Breast epithelium (tissue), 4 donors: ENCODE results near the gene WDR70. TPM values are rescaled to one million over a fixed set of nuclear protein-coding genes. Genes with fewer than 3 reads are reported as not detected.
A peak's percentile ranks its signal among the peaks of the same experiment; 100 is the strongest.

Experiments used
- DNase-seq, 2 donors: peaks; one replicate each; pipeline ENCODE4 v3.0.0-alpha.2; 2019; ENCODE audit warnings: low spot score in 2 of 2
- H3K27ac ChIP-seq, 2 donors: fragments of 200-600 bp; sonication (generic) in 1 of 2; one replicate each; pipeline ENCODE4 v1.5.1; 2016 to 2019; ENCODE audit warnings: mild to moderate bottlenecking in 1 of 2
- H3K27me3 ChIP-seq, 2 donors: fragments of 200-600 bp; sonication (generic) in 1 of 2; one replicate each; pipeline versions ENCODE4 v1.5.1 to v1.6.0; 2017 to 2019; ENCODE audit warnings: control low read depth in 1 of 2, mild to moderate bottlenecking in 1 of 2
- H3K36me3 ChIP-seq: fragments of 200-600 bp; one replicate; pipeline ENCODE4 v1.5.1; 2019
- H3K4me1 ChIP-seq, 2 donors: fragments of 200-600 bp; sonication (generic); one replicate each; pipeline ENCODE4 v1.5.1; 2016 to 2019; ENCODE audit warnings: control low read depth in 1 of 2
- H3K4me3 ChIP-seq, 3 donors: fragments of 200-600 bp; sonication (generic); 1 replicate in 2 of 3; 2 replicates in 1 of 3; pipeline ENCODE4 v1.5.1; 2016 to 2019; ENCODE audit warnings: mild to moderate bottlenecking in 3 of 3, moderate library complexity in 2 of 3
- H3K9me3 ChIP-seq, 2 donors: fragments of 200-600 bp; sonication (generic) in 1 of 2; one replicate each; pipeline ENCODE4 v1.5.1; 2016 to 2019; ENCODE audit warnings: control low read depth in 1 of 2
- POLR2A ChIP-seq: fragments of 450-650 bp; IDR thresholded peaks from one replicate; pipeline ENCODE4 v1.6.1; 2016; ENCODE audit warnings: antibody characterized with exemption, mild to moderate bottlenecking, moderate library complexity
- POLR2AphosphoS5 ChIP-seq, 3 donors: sonication (generic); formaldehyde crosslinking; IDR thresholded peaks; one replicate each; pipeline ENCODE4 v1.6.1; 2017; ENCODE audit warnings: antibody characterized with exemption in 3 of 3
- intact Hi-C: fragments of 100-400 bp; cut with DNase I; formaldehyde crosslinking; loops from one replicate; pipeline ENCODE4 v1.15.1; 2023; ENCODE audit warnings: low total_unique reads
- total RNA-seq, 3 donors: library from RNA; depleted of rRNA; stranded (reverse); fragments of >200 nt; gene quantifications; one replicate each; pipeline ENCODE4 v1.1.0, GENCODE V29; 2016
- TF ChIP-seq, protein P1 (sequence below), 3 donors: fragments of 450-650 bp; IDR thresholded peaks; one replicate each; pipeline ENCODE4 v1.5.1; 2016 to 2017; ENCODE audit warnings: antibody characterized with exemption in 3 of 3, mild to moderate bottlenecking in 3 of 3, moderate library complexity in 3 of 3

Gene WDR70
- total RNA-seq, 3 donors from 2014 or later = 29.6 to 40.2 (median 37.0) TPM

GRCh38 chr5:37598733-37599132 lies 219.6 kb downstream of the WDR70 start:
- no peak overlapping the region for H3K27ac ChIP-seq

GRCh38 chr5:37601163-37601562 lies 222.0 kb downstream of the WDR70 start:
- no peak for DNase-seq
- intact Hi-C loops = no loop called here
- TF ChIP-seq, protein P1, sequence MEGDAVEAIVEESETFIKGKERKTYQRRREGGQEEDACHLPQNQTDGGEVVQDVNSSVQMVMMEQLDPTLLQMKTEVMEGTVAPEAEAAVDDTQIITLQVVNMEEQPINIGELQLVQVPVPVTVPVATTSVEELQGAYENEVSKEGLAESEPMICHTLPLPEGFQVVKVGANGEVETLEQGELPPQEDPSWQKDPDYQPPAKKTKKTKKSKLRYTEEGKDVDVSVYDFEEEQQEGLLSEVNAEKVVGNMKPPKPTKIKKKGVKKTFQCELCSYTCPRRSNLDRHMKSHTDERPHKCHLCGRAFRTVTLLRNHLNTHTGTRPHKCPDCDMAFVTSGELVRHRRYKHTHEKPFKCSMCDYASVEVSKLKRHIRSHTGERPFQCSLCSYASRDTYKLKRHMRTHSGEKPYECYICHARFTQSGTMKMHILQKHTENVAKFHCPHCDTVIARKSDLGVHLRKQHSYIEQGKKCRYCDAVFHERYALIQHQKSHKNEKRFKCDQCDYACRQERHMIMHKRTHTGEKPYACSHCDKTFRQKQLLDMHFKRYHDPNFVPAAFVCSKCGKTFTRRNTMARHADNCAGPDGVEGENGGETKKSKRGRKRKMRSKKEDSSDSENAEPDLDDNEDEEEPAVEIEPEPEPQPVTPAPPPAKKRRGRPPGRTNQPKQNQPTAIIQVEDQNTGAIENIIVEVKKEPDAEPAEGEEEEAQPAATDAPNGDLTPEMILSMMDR (IDR thresholded peaks at IDR 0.05) = no peak
- TF ChIP-seq POLR2AphosphoS5 (IDR thresholded peaks at IDR 0.05) = no peak
- H3K4me1 ChIP-seq = no peaks in the 10 kb centered on the region
- H3K27ac ChIP-seq = no peak overlapping the region
- no peaks in the 10 kb centered on the region for H3K27me3 ChIP-seq
- H3K9me3 ChIP-seq = no peaks in the 10 kb centered on the region
- no peaks in the 10 kb centered on the region for H3K36me3 ChIP-seq
- no peak overlapping the region for H3K4me3 ChIP-seq

More at GRCh38 chr5:37598733-37599132, 219.6 kb downstream of the WDR70 start:
- TF ChIP-seq, protein P1 (IDR thresholded peaks at IDR 0.05) = no peak
- TF ChIP-seq POLR2AphosphoS5 (IDR thresholded peaks at IDR 0.05) (no peak), POLR2A (no peak)
- H3K36me3 ChIP-seq = no peaks in the 10 kb centered on the region
- H3K4me3 ChIP-seq = no peak overlapping the region
- intact Hi-C loops = no loop called here
- no peaks in the 10 kb centered on the region for H3K9me3 ChIP-seq
- peak in 1 of 2 donors; percentile 18 for DNase-seq
- no peaks in the 10 kb centered on the region for H3K27me3 ChIP-seq
- H3K4me1 ChIP-seq = no peaks in the 10 kb centered on the region

DNA sequence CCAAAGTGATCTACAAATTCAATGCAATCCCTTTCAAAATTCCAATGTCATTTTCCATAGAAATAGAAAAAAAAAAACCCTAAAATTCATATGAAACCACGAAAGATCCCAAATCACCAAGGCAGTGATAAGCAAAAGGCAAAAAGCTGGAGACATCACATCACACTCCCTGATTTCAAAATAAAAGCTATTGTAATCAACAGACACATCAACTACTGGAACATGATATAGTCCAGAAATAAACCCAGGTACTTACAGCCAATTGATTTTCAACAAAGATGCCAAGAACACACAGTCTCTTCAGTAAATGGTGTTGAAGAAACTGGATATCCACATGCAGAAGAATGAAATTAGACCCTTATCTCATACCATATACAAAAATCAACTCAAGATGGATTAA lies 224.0 kb downstream of the WDR70 start:
- Histone ChIP-seq H3K4me3 (no peak overlapping the region), H3K9me3 (no peaks in the 10 kb centered on the region), H3K27ac (no peak overlapping the region), H3K36me3 (no peaks in the 10 kb centered on the region), H3K27me3 (no peaks in the 10 kb centered on the region), H3K4me1 (no peaks in the 10 kb centered on the region)
- intact Hi-C loops = no loop called here
- no peak for TF ChIP-seq POLR2A
- TF ChIP-seq POLR2AphosphoS5 (IDR thresholded peaks at IDR 0.05) = no peak
- TF ChIP-seq, protein P1 (IDR thresholded peaks at IDR 0.05) = no peak
- no peak for DNase-seq

- H3K4me1 ChIP-seq = no peaks in the 10 kb centered on the region
- H3K27ac ChIP-seq = no peak overlapping the region
- intact Hi-C loops = no loop called here
- TF ChIP-seq POLR2A (no peak), POLR2AphosphoS5 (IDR thresholded peaks at IDR 0.05) (no peak)
- TF ChIP-seq, protein P1 (IDR thresholded peaks at IDR 0.05) = no peak
- H3K4me3 ChIP-seq = no peak overlapping the region
- H3K36me3 ChIP-seq = no peaks in the 10 kb centered on the region
- no peaks in the 10 kb centered on the region for H3K27me3 ChIP-seq
- DNase-seq = no peak
- H3K9me3 ChIP-seq = no peaks in the 10 kb centered on the region
Observed at GRCh38 chr5:37604290-37604689, 225.2 kb downstream of the WDR70 start.

DNA sequence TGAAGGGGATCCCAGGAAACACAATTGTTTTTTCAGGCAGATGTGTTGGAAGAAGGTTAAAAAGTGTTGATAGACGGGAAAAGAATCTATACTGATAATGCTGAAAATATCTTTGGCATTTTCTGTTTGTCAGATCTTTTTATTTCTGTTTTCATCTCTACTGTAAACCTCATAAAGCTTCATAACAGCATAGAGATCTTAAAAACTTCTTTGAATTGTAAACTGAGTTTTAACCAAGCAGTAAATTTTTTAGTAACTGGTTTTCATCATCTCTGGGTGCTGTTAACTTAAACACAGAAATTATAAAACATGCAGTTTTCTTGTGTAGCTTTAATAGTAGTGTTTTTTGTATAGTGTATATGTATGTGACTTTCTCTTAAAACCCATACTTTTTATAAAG lies 227.0 kb downstream of the WDR70 start:
- Histone ChIP-seq H3K27me3 (no peaks in the 10 kb centered on the region), H3K4me1 (no peaks in the 10 kb centered on the region), H3K36me3 (no peaks in the 10 kb centered on the region), H3K9me3 (no peaks in the 10 kb centered on the region), H3K27ac (no peak overlapping the region), H3K4me3 (no peak overlapping the region)
- intact Hi-C loops = loop anchor here (5.0 kb wide), 1 partner anchor 556 kb away; no protein-coding TSS in a partner anchor
- DNase-seq = no peak
- TF ChIP-seq POLR2AphosphoS5 (IDR thresholded peaks at IDR 0.05) (no peak), POLR2A (no peak)
- TF ChIP-seq, protein P1 (IDR thresholded peaks at IDR 0.05) = no peak
